Activated CD4-positive, CD25-positive, alpha-beta regulatory T cell treated with anti-CD3 and anti-CD28 coated beads, Interleukin-2, amount 50 U/mL, for 16 hours (primary cell): ENCODE measurements around the gene AMT.

Experiments
- DNase-seq: peaks from one replicate; pipeline ENCODE4 v3.0.0-alpha.2; 2020; ENCODE audit warnings: low read depth, low spot score

AMT gene

DNA sequence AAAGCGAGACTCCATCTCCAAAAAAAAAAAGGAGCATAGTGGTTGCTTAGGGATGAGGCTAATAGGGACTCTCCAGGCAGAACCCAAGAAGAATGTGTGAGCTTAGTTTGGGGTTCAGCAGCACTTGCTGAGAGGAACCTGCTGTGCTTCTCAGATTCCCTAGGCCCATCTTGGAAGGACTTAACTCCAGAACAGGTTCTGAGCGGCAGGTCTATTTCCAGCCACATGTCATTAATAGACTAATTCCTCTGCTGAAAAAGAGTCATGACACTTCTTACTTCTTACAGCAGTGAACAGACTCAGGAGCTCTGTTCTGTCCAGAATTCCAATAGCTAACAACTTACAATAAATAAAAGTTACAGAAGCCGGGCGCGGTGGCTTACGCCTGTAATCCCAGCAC lies 33.0 kb downstream of the AMT start:
- no peak for DNase-seq

DNA sequence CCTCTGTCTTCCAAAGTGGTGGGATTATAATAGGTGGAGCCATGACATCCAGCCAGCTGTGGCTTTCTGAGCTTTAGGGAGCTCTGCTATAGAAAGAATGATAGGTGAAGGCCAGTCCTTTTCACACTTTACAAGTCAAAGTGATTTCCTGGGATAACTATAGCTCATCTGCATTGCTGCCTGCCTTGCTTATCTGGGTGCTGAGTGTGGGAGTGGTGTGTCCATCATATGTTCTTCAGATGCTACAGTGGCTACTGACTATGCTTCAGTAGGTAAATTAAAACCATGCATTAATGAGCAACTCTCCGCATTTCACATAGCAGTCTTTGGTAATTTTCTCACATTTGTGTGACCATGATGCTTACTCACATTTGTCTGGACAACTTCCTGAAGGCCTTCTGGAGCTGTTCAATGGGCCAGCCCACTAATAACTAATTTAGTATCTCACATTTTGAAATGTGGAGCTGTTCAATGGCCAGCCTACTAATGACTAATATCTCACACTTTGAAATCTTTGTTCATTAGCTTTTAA lies 33.9 kb downstream of the AMT start:
- no peak for DNase-seq

DNA sequence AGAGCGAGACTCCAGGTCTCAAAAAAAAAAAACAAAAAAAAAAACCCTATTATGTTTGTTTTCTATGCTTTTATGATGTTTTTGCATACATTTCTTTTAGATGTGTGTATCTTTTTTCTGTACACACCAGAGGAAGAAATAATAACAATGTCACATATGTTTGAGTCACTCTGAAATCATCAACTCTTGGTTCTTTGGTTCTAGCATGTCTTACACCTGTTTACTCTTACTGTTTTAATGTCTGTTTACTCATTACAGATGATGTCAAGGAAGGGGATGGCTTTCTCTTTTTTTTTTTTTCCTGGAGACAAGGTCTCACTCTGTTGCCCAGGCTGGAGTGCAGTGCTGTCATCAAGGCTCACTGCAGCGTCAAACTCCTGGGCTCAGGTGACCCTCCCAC lies 34.6 kb downstream of the AMT start:
- no peak for DNase-seq

DNA sequence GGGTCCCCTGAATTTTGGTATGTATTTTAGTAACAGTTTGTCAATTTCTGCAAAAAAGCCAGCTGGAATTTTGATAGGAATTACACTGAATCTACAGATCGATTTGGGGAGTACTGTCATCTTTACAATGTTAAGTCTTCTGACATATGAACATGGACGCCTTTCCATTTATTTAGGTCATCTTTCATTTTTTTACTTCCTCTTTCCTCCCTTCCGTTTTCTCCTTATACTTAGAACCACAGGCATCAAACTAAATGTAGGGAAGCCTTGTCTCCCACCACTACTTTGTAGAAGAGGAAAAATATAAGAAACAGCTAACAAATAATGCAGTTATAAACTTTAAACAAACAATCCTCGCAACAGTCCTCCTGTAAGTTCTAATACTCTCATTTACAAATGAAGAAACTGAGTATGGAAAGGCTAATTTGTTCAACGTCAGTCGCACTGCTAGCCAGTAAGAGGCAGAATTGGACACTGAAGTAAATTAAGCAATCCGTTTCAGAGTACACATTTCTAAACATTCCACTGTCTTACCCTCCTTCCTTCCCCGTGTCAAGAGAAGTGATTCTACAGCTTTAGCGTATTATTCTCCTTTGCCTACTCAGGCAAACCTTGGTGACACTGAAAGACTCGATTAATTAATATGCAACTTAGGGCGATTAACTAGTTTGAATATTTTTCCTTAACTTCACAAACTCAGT lies 36.1 kb downstream of the AMT start:
- no peak for DNase-seq

DNA sequence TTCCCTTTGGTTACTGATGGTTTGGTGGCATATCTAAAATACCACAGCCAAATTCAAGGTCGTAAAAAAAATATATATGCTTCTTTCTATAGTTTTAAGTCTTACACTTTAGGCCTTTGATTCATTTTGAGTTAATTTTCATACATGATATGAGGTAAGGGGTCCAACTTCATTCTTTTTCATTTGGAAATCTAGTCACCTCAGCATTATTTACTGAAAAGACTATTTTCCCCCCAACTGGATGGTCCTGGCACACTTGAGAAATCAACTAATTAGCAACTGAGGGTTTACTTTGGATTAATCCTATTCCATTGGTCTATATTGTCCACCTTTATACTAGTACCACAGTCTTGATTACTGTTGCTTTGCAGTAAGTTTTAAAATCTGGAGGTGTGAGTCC lies 36.7 kb downstream of the AMT start:
- no peak for DNase-seq

DNA sequence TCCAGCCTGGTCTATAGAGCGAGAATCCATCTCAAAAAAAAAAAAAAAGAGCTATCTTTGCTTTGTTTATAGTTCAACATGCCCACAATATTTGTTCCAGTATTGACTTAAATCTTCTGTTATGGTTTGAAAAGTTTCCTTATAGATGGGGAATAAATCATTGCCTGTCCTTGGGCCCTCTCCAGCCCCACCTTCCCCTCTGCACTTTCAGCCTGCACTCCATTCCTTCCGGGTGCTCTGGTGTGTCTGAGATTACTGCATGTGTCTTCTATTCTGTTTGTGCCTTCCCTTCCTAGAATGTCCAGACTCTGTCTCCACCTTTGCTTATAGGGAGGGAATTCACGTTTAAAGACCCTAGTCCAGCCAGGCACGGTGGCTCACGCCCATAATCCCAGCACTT lies 38.9 kb downstream of the AMT start:
- no peak for DNase-seq

DNA sequence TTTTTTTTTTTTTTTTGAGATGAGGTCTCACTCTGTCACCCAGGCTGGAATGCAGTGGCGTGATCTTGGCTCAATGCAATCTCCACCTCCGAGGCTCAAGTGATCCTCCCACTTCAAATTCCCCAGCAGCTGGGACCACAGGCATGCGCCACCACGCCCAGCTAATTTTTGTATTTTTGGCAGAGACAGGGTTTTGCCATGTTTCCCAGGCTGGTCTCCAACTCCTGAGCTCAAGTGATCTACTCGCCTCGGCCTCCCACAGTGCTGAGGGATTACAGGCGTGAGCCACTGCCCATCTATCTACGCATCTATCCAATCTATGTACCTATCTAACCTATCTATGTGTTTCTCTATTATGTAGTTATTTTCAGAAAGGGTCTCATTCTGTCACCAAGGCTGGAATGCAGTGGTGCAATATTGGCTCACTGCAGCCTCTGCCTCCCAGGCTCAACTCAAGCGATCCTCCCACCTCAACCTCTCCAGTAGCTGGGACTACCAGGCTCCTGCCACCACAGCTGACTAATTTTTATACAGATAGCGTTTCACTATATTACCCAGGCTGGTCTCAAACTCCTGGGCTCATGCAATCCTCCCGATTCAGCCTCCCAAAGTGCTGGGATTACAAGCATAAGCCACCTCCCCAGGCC lies 43.9 kb downstream of the AMT start:
- DNase-seq: no peak

DNA sequence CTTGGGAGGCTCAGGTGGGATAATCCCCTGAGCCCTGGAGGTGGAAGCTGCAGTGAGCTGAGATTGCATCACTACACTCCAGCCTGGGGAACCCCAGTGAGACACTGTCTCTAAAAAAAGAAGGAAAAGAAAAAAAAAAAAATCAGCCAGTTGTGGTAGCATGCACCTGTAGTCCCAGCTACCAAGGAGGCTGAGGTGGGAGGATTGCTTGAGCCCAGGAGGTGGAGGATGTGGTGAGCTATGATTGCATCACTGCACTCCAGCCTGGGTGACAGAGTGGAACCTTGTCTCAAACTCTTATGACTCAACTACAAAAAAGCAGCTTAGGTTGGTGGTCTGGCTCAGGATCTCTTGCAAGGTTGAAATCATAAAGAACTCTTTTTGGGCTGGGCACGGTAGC lies 44.8 kb downstream of the AMT start:
- DNase-seq: no peak

DNA sequence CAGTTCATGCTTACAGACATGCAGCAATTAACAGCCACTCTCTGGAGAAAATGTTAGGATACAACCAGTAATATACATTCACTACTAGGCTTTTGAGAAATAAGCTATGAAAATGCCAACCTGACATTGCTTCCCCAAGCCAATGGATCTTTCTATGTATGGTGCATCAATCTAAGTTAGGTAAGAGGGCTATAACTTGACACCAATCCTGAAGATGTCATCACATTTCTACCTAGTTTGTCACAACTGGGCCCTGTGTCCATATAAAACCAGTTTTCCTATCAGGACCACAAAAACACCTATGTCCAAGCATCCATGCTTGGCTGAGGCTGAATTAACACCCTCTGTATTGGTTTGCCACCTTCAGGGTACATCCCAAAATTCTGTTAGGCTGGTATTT lies 50.3 kb downstream of the AMT start:
- no peak for DNase-seq

DNA sequence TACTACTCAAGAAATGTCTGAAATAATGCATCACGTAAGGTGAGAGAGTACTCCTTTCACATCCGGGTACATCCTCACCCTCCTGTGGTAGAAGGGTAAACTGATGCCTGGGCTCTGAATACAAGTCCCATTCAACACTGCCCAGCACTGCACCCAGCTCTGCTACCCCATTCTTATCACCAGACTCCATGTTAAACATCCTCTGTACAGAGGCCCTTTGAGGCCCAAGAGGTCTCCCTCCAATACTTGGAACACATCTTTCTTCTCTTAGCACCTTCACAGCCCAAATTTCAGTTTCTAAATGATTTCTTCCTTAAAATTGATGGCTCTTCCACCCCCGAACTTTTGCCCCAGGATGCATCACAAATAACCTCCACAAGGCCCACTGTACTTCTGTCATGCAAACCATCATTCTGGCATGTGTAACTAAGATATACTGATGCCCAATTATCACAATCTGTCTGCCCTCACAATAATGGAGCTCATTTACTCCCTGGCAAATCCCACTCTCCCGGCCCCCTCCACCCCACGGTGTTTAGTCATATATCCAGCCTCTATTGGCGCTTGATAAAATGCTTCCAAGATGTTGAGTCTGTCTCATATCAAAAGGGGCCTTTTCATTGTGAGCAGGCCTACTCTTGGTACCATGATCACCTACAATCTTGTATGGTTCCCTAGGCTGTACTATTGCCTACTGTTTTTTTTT lies 51.5 kb downstream of the AMT start:
- no peak for DNase-seq
